ENCODE data around the gene UGT1A4.
"Not testable (repeated sequence)": the region's sequence is repeated elsewhere in the genome, so short reads cannot be mapped to it uniquely, and the experiment has no call there.

Gene UGT1A4

DNA sequence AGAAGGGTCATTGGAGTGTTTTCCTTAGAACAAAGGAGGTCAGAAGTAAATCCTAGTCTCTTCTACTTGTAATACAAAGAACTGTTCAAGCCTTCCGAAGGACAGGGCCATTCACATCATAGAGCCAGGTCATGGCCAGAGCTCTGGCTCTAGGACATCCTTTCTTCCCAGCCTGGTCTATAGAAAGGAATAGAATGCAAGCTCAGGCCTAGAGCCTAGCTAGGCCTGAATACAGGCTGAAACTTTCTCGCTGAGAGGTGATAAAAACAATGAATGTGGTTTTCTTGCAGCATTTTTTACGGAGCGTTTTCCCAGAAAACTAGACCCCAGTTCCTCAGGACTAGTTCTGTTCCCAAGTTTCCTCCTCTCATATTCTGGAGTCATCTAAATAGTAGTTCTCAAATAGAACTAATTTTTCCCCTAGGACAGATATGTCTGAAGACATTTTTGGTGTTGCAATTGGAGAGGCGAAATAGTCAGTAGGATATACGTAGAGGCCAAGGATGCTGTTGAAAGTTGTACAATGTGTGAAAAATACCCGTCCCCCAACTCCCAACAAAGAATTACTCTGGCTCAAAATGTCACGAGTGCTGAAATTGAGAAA, 19.0 kb upstream of the UGT1A4 start:
- DNase-seq: no peak
- no peak overlapping the region for H3K27ac ChIP-seq (ENCODE audit: insufficient read depth, low read length, poor library complexity, severe bottlenecking)
- H3K36me3 ChIP-seq (ENCODE audit: control insufficient read depth, insufficient read depth, low read length): no peaks in the 10 kb centered on the region
- no peaks in the 10 kb centered on the region for H3K9me3 ChIP-seq (ENCODE audit: control insufficient read depth, low read length)
- H3K4me3 ChIP-seq (ENCODE audit: insufficient read depth, low read depth, low read length, poor library complexity, severe bottlenecking): no peak overlapping the region
- H3K27me3 ChIP-seq (replicated peaks; ENCODE audit: control insufficient read depth, insufficient read depth, low read length, poor library complexity, severe bottlenecking): peaks cover 3% of the 10 kb centered on the region
- no peaks in the 10 kb centered on the region for H3K4me1 ChIP-seq (ENCODE audit: control insufficient read depth, insufficient read depth, low read length, poor library complexity, severe bottlenecking)

DNA sequence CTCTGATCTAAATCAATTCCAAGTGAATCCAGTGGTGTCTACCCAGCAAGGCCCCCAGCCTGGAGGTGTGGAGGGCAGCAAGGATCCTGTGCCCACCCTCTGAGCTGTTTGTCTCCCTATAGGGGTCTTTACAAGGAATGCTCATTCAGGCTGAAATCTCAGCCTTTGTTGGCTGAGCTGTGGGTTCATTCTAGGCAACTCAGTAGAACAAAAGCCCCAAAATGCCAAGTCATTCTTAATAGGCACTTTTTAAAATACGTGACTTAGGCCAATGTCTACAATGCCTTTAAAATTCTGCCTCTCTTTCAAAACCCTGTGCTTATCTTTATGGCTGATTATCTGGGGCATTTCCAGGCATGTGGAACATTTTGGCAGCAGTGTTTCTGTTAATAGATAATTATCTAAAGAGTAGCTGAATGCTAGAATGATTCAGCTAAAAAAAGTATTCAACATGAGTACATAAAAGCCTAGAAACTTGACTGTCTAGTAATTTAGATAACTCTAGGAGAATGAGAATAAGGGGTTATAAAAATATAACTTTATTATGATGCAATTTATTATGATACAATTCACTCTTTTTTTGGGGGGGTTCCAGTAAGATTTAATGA, 18.4 kb upstream of the UGT1A4 start:
- Histone ChIP-seq H3K4me3 (ENCODE audit: insufficient read depth, low read depth, low read length, poor library complexity, severe bottlenecking) (no peak overlapping the region), H3K4me1 (ENCODE audit: control insufficient read depth, insufficient read depth, low read length, poor library complexity, severe bottlenecking) (no peaks in the 10 kb centered on the region), H3K36me3 (ENCODE audit: control insufficient read depth, insufficient read depth, low read length) (no peaks in the 10 kb centered on the region), H3K9me3 (ENCODE audit: control insufficient read depth, low read length) (no peaks in the 10 kb centered on the region), H3K27me3 (replicated peaks; ENCODE audit: control insufficient read depth, insufficient read depth, low read length, poor library complexity, severe bottlenecking) (peaks cover 3% of the 10 kb centered on the region), H3K27ac (ENCODE audit: insufficient read depth, low read length, poor library complexity, severe bottlenecking) (no peak overlapping the region)
- no peak for DNase-seq

DNA sequence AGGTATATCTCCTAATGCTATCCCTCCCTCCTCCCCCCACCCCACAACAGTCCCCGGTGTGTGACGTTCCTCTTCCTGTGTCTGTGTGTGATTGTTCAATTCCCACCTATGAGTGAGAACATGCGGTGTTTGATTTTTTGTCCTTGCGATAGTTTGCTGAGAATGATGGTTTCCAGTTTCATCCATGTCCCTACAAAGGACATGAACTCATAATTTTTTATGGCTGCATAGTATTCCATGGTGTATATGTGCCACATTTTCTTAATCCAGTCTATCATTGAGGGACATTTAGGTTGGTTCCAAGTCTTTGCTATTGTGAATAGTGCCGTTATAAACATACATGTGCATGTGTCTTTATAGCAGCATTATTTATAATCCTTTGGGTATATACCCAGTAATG, 17.7 kb upstream of the UGT1A4 start:
- not testable (repeated sequence) for H3K36me3 ChIP-seq (ENCODE audit: control insufficient read depth, insufficient read depth, low read length); H3K4me1 ChIP-seq (ENCODE audit: control insufficient read depth, insufficient read depth, low read length, poor library complexity, severe bottlenecking); H3K27me3 ChIP-seq (replicated peaks; ENCODE audit: control insufficient read depth, insufficient read depth, low read length, poor library complexity, severe bottlenecking); H3K9me3 ChIP-seq (ENCODE audit: control insufficient read depth, low read length); DNase-seq; H3K27ac ChIP-seq (ENCODE audit: insufficient read depth, low read length, poor library complexity, severe bottlenecking); H3K4me3 ChIP-seq (ENCODE audit: insufficient read depth, low read depth, low read length, poor library complexity, severe bottlenecking)

DNA sequence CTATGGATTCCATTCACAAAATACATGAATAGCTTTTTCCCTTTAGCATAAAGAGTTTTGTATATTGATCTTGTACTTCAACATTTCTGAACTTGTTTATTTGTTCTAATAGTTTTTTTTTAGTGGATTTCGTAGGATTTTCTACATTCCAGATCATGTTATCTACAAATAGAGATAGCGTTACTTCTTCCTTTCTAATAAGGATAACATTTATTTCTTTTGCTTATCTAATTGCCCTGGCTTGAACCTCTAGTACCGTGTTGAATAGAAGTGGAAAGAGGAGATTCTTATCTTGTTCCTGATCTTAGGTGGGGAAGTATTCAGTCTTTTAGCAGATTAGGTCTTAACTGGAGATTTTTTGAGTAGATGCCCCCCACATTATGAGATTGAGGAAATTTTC, 16.3 kb upstream of the UGT1A4 start:
- no peak for DNase-seq
- Histone ChIP-seq H3K27ac (ENCODE audit: insufficient read depth, low read length, poor library complexity, severe bottlenecking) (no peak overlapping the region), H3K4me1 (ENCODE audit: control insufficient read depth, insufficient read depth, low read length, poor library complexity, severe bottlenecking) (no peaks in the 10 kb centered on the region), H3K27me3 (replicated peaks; ENCODE audit: control insufficient read depth, insufficient read depth, low read length, poor library complexity, severe bottlenecking) (peaks cover 3% of the 10 kb centered on the region), H3K36me3 (ENCODE audit: control insufficient read depth, insufficient read depth, low read length) (no peaks in the 10 kb centered on the region), H3K4me3 (ENCODE audit: insufficient read depth, low read depth, low read length, poor library complexity, severe bottlenecking) (no peak overlapping the region), H3K9me3 (ENCODE audit: control insufficient read depth, low read length) (no peaks in the 10 kb centered on the region)

DNA sequence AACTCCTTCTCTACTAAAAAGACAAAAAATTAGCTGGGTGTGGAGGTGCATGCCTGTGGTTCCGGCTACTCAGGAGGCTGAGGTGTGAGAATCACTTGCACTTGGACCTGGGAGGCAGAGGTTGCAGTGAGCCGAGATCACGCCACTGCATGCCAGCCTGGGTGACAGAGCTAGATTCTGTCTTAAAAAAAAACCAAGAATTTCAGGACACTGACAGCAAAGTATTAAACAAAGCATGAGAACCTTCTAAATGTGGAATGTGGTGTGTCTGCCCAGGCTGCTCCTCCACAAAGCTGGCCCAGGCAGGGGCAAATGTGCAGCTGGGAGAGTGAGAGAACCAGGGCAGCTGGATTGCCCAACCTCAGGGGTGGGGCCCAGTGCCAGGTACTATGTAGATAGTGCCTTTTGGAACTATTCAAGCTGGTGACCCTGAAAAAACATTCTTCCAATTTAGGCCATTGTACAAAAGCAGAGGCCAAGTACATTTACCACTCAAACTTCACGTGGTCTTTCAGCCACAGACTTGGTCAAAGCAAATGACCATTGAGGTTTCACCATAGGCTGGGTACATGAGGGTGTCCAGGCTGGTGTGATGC, 12.5 kb upstream of the UGT1A4 start:
- no peak for DNase-seq
- H3K27me3 ChIP-seq (replicated peaks; ENCODE audit: control insufficient read depth, insufficient read depth, low read length, poor library complexity, severe bottlenecking): peaks cover 5% of the 10 kb centered on the region

DNA sequence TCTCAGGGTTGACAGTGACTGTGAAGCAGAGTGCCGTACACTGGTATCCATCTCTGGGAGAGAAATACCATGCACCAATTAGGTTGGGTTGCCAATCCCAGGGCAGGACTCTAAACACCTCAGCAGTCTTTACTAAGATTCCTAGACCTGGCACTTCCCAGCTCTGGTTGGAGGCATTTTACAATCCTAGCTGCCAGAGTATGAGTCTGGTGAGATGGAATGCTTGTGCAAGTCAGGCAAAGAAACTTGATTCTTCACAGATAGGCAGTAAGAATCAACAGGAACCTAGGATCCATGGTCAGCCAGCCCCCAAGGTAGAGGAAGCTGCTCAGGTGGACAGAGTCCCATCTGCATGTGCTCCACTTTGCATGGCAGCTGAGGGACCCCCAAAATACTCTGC, 11.8 kb upstream of the UGT1A4 start:
- H3K27ac ChIP-seq (ENCODE audit: insufficient read depth, low read length, poor library complexity, severe bottlenecking): no peak overlapping the region
- H3K27me3 ChIP-seq (replicated peaks; ENCODE audit: control insufficient read depth, insufficient read depth, low read length, poor library complexity, severe bottlenecking): peaks cover 5% of the 10 kb centered on the region
- no peak for DNase-seq
- no peaks in the 10 kb centered on the region for H3K9me3 ChIP-seq (ENCODE audit: control insufficient read depth, low read length)
- H3K4me1 ChIP-seq (ENCODE audit: control insufficient read depth, insufficient read depth, low read length, poor library complexity, severe bottlenecking): no peaks in the 10 kb centered on the region
- no peak overlapping the region for H3K4me3 ChIP-seq (ENCODE audit: insufficient read depth, low read depth, low read length, poor library complexity, severe bottlenecking)
- no peaks in the 10 kb centered on the region for H3K36me3 ChIP-seq (ENCODE audit: control insufficient read depth, insufficient read depth, low read length)

More for the DNA sequence above, 12.5 kb upstream of the UGT1A4 start:
- H3K9me3 ChIP-seq (ENCODE audit: control insufficient read depth, low read length): no peaks in the 10 kb centered on the region
- no peak overlapping the region for H3K27ac ChIP-seq (ENCODE audit: insufficient read depth, low read length, poor library complexity, severe bottlenecking)
- no peak overlapping the region for H3K4me3 ChIP-seq (ENCODE audit: insufficient read depth, low read depth, low read length, poor library complexity, severe bottlenecking)
- no peaks in the 10 kb centered on the region for H3K4me1 ChIP-seq (ENCODE audit: control insufficient read depth, insufficient read depth, low read length, poor library complexity, severe bottlenecking)
- no peaks in the 10 kb centered on the region for H3K36me3 ChIP-seq (ENCODE audit: control insufficient read depth, insufficient read depth, low read length)

DNA sequence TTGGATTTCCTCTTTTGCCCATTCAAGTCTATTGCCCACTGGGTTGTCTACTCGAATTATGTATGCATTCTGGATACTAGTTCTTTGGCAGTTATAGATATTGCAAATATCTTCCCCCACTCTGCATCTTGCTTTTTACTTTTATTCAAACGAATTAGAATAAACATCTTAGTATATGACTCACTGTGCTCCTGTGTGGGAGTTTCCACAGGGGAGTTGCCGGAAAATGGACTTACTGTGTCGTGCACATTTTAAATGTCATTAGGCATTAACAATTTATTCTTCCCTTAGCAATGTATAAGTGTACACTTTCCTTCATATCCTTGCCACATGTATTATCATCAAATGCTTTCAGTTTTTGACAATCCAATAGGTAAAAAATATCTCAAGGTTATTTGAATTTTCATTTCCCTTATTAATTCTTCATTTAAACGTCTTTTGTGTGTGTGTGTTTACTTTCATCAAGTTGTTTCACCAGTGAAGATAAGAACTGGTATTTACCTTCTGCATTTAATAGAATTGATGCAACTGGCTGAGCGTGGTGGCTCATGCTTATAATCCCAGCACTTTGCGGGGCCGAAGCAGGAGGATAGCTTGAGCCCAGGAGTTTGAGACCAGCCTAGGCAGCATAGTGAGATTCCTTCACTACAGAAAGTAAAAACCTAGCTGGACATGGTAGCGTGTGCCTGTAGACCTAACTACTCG, 10.4 kb upstream of the UGT1A4 start:
- no peak overlapping the region for H3K4me3 ChIP-seq (ENCODE audit: insufficient read depth, low read depth, low read length, poor library complexity, severe bottlenecking)
- H3K27ac ChIP-seq (ENCODE audit: insufficient read depth, low read length, poor library complexity, severe bottlenecking): no peak overlapping the region
- no peaks in the 10 kb centered on the region for H3K4me1 ChIP-seq (ENCODE audit: control insufficient read depth, insufficient read depth, low read length, poor library complexity, severe bottlenecking)
- no peaks in the 10 kb centered on the region for H3K36me3 ChIP-seq (ENCODE audit: control insufficient read depth, insufficient read depth, low read length)
- H3K27me3 ChIP-seq (replicated peaks; ENCODE audit: control insufficient read depth, insufficient read depth, low read length, poor library complexity, severe bottlenecking): peaks cover 8% of the 10 kb centered on the region
- H3K9me3 ChIP-seq (ENCODE audit: control insufficient read depth, low read length): no peaks in the 10 kb centered on the region
- DNase-seq: no peak

DNA sequence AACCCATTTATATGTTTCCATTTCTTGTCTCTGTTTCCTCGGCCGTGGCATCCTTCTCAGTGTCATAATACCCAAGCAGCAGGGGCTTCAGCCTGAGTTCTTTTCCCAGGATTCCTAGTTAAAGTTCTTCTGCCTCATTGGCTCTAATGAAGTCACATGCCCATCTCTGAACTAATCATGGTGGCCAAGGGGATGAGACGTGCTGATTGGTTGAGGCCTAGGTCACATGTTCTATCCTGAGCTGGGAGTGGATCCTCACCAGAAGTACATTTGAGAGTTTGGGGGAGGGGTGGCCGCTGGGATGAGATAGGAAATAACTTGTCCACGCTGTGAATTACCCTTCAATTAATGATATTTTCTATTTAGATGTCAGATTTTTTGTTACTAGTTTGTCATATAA, 9.6 kb upstream of the UGT1A4 start:
- Histone ChIP-seq H3K27ac (ENCODE audit: insufficient read depth, low read length, poor library complexity, severe bottlenecking) (no peak overlapping the region), H3K36me3 (ENCODE audit: control insufficient read depth, insufficient read depth, low read length) (no peaks in the 10 kb centered on the region), H3K9me3 (ENCODE audit: control insufficient read depth, low read length) (no peaks in the 10 kb centered on the region), H3K4me1 (ENCODE audit: control insufficient read depth, insufficient read depth, low read length, poor library complexity, severe bottlenecking) (no peaks in the 10 kb centered on the region), H3K27me3 (replicated peaks; ENCODE audit: control insufficient read depth, insufficient read depth, low read length, poor library complexity, severe bottlenecking) (peaks cover 7% of the 10 kb centered on the region), H3K4me3 (ENCODE audit: insufficient read depth, low read depth, low read length, poor library complexity, severe bottlenecking) (no peak overlapping the region)
- DNase-seq: no peak

DNA sequence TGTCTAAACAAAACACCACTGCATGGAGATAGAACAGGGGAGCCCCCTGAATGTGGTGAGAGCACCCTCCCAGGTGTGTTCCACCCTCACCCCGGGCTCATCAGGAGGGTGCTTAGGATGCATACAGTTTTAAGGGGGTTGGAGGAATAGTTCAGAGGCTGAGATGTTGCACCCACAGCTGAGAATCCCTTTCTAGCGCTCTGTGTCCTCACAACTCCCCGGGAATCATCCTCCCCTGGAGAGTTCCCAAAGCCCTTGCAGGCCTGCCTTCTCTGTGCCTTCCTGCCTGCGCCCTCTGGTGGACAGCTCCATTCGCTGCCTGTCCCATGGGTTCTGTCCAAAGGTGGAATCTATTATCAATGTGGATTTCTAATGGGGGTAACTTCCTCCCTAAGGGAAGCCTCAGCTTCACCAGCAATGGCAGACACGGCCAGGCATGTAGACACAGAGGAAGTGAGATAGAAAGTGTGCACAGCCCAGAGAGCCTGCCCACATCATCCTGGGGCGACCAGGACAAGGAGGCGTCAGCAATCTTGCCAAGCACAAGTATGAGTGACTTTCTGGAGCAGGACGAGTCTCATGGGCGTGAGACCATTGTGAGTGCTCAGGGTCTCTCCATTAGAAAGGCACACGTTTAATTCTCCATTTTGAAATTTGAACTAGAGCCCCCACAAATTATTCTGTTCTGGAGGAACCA, 7.1 kb upstream of the UGT1A4 start:
- peak in 2 of 3 donors; percentile 17 to 36 for DNase-seq
- Histone ChIP-seq H3K27ac (ENCODE audit: insufficient read depth, low read length, poor library complexity, severe bottlenecking) (no peak overlapping the region), H3K27me3 (replicated peaks; ENCODE audit: control insufficient read depth, insufficient read depth, low read length, poor library complexity, severe bottlenecking) (peaks cover 5% of the 10 kb centered on the region), H3K4me1 (ENCODE audit: control insufficient read depth, insufficient read depth, low read length, poor library complexity, severe bottlenecking) (no peaks in the 10 kb centered on the region), H3K4me3 (ENCODE audit: insufficient read depth, low read depth, low read length, poor library complexity, severe bottlenecking) (no peak overlapping the region), H3K36me3 (ENCODE audit: control insufficient read depth, insufficient read depth, low read length) (no peaks in the 10 kb centered on the region), H3K9me3 (ENCODE audit: control insufficient read depth, low read length) (no peaks in the 10 kb centered on the region)

Data from effector memory CD4-positive, alpha-beta T cell (primary cell).